Pericardium fibroblast (primary cell): ENCODE measurements around the gene TNFSF4. TPM values are rescaled to one million over a fixed set of nuclear protein-coding genes. Genes with fewer than 3 reads are reported as not detected.

Source experiments
- total RNA-seq: library from RNA; depleted of rRNA; stranded (reverse); fragments of >200 nt; gene quantifications from 2 replicates; pipeline ENCODE4 v1.2.3, GENCODE V29; 2015

TNFSF4 gene
- total RNA-seq: 1.1 and 1.4 TPM in 2 replicates

GRCh38 chr1:173206816-173207568, at the start of gene TNFSF4:
TNFSF4 (minus strand) TSS chr1:173207331; CDS start chr1:173207176, 155 bp downstream.

Other genes starting within 250 kb of the TNFSF4 start
- 1.2 TPM in 1 of 2 replicates, not detected in the other for gene TNFSF18, start 156.4 kb downstream of the TNFSF4 start, total RNA-seq